NCI-H128 (cell line): ENCODE data around the gene GALNT6.
"Not testable (repeated sequence)": the region's sequence is repeated elsewhere in the genome, so short reads cannot be mapped to it uniquely, and the experiment has no call there.

Experiments
- DNase-seq: peaks from one replicate; lab custom pipeline; 2025; ENCODE audit not compliant: unreplicated experiment; lab: John Stamatoyannopoulos, UW

Gene GALNT6

GRCh38 chr12:51360315-51360714 lies 30.9 kb downstream of the GALNT6 start:
- no peak for DNase-seq

- no peak for DNase-seq
These were observed 31.4 kb downstream of the GALNT6 start for GRCh38 chr12:51359851-51360250.

DNA sequence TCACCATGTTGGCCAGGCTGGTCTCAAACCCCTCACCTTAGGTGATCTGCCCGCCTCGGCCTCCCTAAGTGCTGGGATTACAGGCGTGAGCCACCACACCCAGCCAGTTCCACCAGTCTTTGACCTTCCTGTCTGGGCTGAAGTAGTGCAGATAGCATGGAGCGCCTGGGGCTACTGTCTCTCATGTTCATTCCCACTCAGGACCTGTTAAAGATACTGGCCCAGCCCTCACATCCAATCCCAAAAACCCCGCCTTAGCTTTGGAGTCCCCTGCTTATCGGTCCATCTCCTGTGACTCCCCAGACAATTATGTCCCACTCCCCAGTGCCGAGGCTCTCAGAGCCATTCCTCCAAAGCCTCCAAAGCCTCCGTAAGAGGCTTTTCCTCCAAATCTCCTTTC lies 32.7 kb downstream of the GALNT6 start:
- no peak for DNase-seq

GRCh38 chr12:51357374-51358047 lies 33.7 kb downstream of the GALNT6 start:
- DNase-seq = no peak

DNA sequence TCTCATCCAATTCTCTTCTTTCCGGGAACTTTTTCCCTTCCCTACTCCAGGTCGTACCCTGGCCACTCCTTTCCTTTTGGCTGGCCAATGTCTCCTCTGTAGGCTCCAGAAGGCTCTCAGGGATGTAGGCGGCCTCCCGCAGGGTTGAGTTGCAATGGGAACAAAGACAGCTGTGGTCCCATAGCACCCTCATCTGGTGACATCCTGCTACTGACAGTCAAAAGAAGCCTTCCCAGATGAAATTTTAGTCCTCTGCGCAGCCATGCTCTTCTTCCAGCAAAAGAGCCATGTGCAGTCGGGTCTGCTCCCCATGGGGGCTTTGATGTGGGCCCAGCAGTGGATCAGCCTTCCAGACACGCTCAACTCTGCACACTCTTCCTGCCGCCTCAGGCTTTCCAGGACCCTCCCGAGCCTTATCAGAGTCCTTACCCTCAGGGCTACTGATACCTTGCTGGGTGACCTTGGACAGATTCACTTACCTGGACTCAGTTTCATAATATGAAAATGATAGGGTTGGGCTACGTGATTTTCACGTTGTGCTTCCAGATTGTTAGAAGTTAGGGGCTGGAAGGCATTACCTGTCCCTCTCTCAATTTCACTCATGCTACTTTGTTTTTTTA lies 39.2 kb downstream of the GALNT6 start:
- DNase-seq = peak; percentile 34

- DNase-seq = no peak
These were observed 42.2 kb downstream of the GALNT6 start for GRCh38 chr12:51349026-51349425.

DNA sequence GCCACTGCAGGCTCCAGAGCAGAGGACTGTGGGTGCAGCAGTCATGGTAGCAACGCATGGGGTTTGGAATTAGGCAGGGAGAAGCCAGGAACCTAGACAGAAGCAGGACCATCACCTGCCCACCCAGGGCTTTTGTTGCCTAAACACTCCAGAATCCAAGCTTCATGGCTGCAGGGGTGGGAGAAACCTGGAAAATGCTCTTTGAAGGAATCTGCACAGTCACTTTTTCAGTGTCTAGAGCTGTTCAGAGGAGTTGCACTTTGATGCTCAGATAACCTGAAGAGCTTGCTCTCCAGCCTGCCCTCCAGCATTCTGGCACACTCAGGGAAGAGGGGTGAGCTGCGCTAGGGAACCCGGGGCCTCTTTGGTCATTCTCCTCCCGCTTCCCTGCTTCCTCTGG lies 43.1 kb downstream of the GALNT6 start:
- no peak for DNase-seq

- DNase-seq = no peak
These were observed 44.6 kb downstream of the GALNT6 start, which contains the start of gene CELA1 for GRCh38 chr12:51346581-51346980. Gene CELA1 (minus strand): TSS chr12:51346679. CDS start chr12:51346638, 41 bp downstream.

GRCh38 chr12:51345681-51346080 lies 45.5 kb downstream of the GALNT6 start:
- DNase-seq = no peak

DNA sequence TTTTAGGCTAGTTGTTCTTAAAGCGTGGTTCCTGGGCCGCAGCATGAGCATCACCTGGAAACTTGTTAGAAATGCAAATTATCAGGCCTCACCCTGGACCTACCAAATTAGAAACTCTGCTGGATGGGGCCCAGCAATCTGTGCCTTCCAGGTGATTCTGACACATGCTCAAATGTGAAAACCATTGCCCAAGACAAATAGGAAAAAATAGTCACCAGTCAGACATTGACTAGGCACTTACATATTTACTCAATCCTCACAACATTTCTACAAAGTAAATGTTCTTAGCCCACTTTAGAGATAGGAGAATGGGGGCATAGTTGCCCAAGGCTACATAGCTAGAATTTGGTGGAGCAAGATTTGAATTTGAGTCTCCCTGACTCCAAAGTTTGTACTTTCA lies 48.0 kb downstream of the GALNT6 start:
- DNase-seq = no peak

DNA sequence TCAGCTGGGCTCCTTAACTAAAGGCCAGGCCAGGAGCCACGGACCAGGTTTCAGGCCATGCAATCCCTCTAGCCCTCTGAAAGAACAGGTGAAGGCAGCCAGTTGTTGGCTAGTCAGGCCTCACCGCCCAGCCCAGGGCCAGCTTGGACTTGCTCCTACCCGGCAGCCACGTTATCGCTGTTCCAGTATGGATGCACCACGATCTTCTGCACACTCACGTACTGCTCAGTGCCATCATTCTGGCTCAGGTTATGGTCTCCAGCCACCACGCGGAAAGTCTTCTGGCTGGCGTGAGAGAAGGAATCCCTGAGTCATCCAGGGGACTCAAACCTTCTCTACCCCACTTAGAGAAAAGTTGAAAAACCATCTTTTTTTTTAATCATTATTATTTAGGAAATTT lies 48.8 kb downstream of the GALNT6 start:
- no peak for DNase-seq

GRCh38 chr12:51341251-51342007 lies 49.8 kb downstream of the GALNT6 start:
- DNase-seq = peak; percentile 78

DNA sequence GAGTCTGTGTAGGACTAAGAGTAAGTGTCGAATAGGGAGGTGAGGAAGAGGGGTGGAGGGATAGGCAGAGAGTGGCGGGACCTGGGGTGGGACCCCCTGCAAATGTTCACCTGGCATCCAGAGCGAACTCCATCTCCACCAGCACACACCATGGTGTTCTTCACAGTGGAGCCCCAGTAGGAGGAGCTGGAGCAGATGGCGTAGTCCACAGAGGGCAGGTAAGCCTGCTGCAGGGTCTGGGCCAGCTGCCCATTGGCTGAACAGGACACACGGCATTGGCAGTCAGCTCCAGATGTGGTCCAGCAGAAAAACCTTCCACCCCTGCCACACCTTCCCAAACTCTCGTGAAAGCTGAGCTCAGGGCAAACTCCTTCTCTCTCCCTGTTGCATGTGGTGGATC lies 51.5 kb downstream of the GALNT6 start:
- DNase-seq = no peak

DNA sequence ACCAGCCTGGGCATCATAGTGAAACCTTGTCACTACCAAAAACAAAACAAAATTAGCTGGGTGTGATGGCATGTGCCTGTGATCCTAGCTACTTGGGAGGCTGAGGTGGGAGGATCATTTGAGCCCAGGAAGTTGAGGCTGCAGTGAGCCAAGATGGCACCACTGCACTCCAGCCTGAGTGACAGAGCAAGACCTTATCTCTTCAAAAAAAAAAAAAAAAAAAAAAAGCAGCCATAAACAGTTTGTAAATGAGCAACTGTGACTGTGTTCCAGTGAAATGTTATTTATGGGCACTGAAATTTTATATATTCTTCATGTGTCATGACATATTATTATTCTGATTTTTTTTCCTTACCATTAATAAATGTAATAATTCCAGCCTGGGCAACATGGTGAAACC lies 53.9 kb downstream of the GALNT6 start:
- not testable (repeated sequence) for DNase-seq

DNA sequence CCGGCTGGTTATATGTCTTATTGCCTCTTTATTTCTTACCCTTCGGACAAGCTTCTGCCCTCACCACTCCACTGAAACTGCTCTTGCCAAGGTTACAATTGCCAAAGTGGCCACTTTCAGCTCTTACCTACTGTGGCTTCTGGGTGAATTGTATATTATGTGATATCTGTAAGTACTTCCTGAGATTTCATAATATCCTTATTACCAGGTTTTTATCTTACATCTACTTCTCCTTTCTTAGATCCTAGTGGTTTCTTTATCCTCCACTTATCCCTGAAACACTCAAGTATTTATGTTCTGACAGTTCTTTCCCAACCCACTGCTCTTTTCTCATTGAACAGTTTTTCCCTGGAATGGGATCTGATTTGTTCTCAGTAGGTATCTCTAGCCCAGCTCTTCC lies 55.3 kb downstream of the GALNT6 start:
- DNase-seq = no peak

DNA sequence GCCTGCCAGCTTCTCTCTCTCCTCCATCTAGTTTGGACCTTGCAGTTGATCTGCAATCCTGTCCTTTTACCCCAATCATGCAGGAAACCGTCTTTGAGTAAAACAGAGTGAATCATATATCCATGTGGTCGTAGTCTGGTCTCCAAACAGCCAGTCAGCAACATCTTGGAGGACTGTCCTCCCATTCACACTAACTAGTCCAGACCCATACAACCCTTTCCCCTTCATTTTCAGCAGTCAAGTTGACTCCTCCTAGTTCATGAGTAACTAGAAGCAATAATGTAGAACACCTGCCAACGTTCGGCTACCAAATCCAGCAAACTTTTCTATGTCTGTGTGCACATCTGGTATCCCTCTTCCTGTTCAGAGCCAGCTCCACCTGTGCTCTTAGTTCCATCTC lies 56.4 kb downstream of the GALNT6 start:
- no peak for DNase-seq

DNA sequence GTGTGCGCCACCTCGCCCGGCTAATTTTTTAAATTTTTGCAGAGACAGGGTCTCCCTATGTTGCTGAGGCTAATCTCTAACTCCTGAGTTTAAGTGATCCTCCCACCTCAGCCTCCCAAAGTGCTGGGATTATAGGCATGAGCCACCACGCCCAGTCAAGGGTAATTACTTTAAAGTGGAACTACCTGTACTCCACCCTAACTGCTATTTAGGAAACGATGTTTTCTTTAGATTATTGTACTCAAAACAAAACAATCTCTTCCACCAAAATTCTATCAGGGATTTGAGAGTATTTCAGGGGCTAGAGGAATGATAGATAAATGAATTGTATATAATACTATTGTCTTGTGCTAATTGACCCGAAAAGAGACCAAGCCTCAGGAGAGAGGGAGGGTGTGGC lies 57.7 kb downstream of the GALNT6 start:
- no peak for DNase-seq

DNA sequence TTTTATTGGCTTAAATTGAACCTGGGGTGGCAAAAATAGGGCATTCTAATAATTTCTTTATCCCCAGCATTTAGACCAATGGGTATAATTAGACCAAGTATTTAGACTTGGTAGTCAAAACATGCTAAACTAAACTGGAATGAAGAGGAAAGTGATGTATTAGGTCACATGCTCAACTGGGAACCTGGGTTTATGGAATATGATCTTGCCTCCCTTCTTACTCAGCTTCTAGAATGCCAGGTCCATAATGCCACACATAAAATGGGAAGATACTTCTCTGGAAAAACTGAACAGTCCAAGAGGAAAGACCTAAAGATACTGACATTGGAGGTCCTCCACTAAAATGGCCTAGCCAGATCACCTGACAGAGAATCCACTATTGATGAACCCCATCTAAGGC lies 61.0 kb downstream of the GALNT6 start:
- DNase-seq = no peak

- DNase-seq = no peak
These were observed 61.5 kb downstream of the GALNT6 start for GRCh38 chr12:51329742-51330141.

DNA sequence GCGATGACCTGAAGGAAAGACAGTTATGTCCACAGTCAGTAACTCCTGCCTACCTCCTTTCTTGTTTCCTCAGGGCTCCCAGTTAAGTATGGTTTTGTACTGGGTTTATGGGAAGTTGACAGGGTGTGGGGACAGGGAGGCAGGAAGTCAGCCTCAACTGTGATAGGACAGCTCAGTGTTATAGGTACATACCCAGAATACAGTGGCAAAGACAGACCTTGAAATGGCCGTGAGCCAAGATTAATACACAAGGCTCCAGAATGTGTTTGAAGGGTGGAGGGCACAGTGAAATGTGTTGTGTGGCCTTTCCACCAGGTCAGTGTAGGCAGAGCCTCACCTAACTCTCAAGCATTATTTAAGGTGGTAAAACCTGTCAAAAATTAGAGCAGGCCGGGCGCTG lies 62.6 kb downstream of the GALNT6 start:
- DNase-seq = no peak

DNA sequence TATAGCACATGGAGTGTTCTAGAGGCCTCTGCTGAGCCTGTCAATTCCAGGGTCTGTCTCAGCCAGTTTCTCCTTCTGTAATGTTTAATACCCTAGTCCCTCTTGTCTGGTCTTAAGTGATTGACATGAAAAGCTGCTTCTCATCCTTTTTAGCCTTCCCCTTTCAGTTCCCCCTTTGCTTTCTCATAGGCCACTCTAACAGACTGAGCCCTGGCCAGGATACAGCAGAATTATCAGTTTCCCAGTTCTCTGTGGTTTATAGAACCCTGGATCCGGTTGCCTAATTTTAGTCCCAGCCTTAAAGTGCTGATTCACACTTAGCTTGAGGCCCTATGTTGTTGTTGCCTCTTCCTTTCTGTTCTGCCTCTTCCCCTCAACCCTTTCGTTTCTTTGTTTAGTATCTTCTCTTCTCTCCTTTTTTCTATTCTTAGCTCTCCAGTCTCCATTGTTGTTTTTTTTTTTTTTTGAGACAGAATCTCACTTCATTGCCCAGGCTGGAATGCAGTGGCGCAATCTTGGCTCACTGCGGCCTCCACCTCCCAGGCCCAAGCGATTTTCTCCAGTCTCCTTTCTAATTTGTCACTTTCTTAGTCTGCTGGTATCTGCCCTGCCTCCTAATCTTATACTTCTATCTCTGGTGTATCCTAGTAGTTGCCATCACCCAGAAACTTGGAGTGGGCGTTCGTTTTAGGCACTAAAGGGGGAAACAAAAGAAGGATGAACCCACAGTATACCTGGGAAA lies 64.3 kb downstream of the GALNT6 start:
- no peak for DNase-seq

DNA sequence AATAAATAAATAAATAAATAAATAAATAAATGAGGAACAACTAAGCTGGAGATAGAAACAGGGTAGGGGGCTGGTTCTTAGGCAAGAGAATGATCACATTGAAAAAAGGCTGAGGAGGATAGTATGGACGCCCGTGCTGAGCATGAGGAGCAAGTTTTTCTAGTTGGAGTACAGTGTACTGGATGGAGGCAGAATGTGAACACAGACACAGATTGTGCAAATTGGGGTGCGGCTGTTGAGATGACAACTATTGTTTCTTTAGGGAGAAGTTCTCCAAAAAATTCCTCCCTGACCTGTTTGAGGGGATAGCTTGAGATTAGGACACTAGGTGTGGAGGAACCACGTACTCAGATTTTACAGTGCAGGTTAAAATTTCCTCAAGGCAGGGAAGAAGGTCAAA lies 66.3 kb downstream of the GALNT6 start:
- no peak for DNase-seq
